Skeletal muscle tissue (tissue), 4 donors: ENCODE measurements around the gene LRIT1. TPM values are rescaled to one million over a fixed set of nuclear protein-coding genes. Genes with fewer than 3 reads are reported as not detected.

Source experiments
- H3K27ac ChIP-seq: one replicate; pipeline ENCODE4 v1.7.0; 2013; ENCODE audit warnings: mild to moderate bottlenecking, low read depth, low read length, inconsistent platforms
- H3K27me3 ChIP-seq, 3 donors: one replicate each; pipeline ENCODE4 v1.7.0; 2013; ENCODE audit warnings: low read length in 3 of 3; ENCODE audit not compliant: control insufficient read depth in 3 of 3, insufficient read depth in 3 of 3
- H3K36me3 ChIP-seq, 3 donors: one replicate each; pipeline ENCODE4 v1.7.0; 2013; ENCODE audit warnings: low read length in 3 of 3; ENCODE audit not compliant: control insufficient read depth in 3 of 3, insufficient read depth in 3 of 3
- H3K4me1 ChIP-seq, 3 donors: one replicate each; pipeline ENCODE4 v1.7.0; 2013; ENCODE audit warnings: low read length in 3 of 3, mild to moderate bottlenecking in 3 of 3; ENCODE audit not compliant: control insufficient read depth in 3 of 3, insufficient read depth in 3 of 3
- H3K4me3 ChIP-seq, 3 donors: one replicate each; pipeline ENCODE4 v1.7.0; 2013; ENCODE audit warnings: low read length in 3 of 3
- H3K9ac ChIP-seq, 3 donors: one replicate each; pipeline ENCODE4 v1.7.0; 2013; ENCODE audit warnings: low read length in 3 of 3, mild to moderate bottlenecking in 3 of 3, moderate library complexity in 2 of 3, low read depth in 1 of 3
- H3K9me3 ChIP-seq, 3 donors: one replicate each; pipeline ENCODE4 v1.7.0; 2013; ENCODE audit warnings: low read length in 3 of 3; ENCODE audit not compliant: control insufficient read depth in 3 of 3
- total RNA-seq: library from RNA; depleted of rRNA; stranded (reverse); fragments of >200 nt; gene quantifications from one replicate; pipeline ENCODE4 v1.2.3, GENCODE V29; 2014
- donor health status: Osteomylitis.

Gene LRIT1
- total RNA-seq, 1 donor from 2014 or later = not detected

- peaks cover 0 to 3% (median 0%) of the 10 kb centered on the region in 3 donors for H3K4me1 ChIP-seq
- no peaks in the 10 kb centered on the region for H3K36me3 ChIP-seq
- H3K9me3 ChIP-seq = no peaks in the 10 kb centered on the region
- H3K27ac ChIP-seq = no peak overlapping the region
- peaks cover 0 to 19% (median 0%) of the 10 kb centered on the region in 3 donors for H3K27me3 ChIP-seq
- H3K9ac ChIP-seq = no peak overlapping the region
- H3K4me3 ChIP-seq = no peak overlapping the region
These were observed 26.3 kb upstream of the LRIT1 start for GRCh38 chr10:84267503-84268126.

GRCh38 chr10:84265418-84265817, 24.1 kb upstream of the LRIT1 start:
- Histone ChIP-seq H3K36me3 (no peaks in the 10 kb centered on the region), H3K4me1 (peaks cover 0 to 3% (median 0%) of the 10 kb centered on the region in 3 donors), H3K4me3 (no peak overlapping the region), H3K27me3 (peaks cover 0 to 19% (median 6%) of the 10 kb centered on the region in 3 donors), H3K9ac (no peak overlapping the region), H3K27ac (no peak overlapping the region), H3K9me3 (no peaks in the 10 kb centered on the region)

- Histone ChIP-seq H3K27ac (no peak overlapping the region), H3K4me1 (peaks cover 0 to 3% (median 0%) of the 10 kb centered on the region in 3 donors), H3K4me3 (no peak overlapping the region), H3K9ac (no peak overlapping the region), H3K27me3 (peaks cover 0 to 19% (median 6%) of the 10 kb centered on the region in 3 donors), H3K36me3 (no peaks in the 10 kb centered on the region), H3K9me3 (no peaks in the 10 kb centered on the region)
These were observed 23.3 kb upstream of the LRIT1 start for GRCh38 chr10:84264611-84265141.

GRCh38 chr10:84263716-84264115, 22.4 kb upstream of the LRIT1 start:
- Histone ChIP-seq H3K27me3 (peaks cover 0 to 20% (median 6%) of the 10 kb centered on the region in 3 donors), H3K9ac (no peak overlapping the region), H3K36me3 (no peaks in the 10 kb centered on the region), H3K27ac (no peak overlapping the region), H3K9me3 (no peaks in the 10 kb centered on the region), H3K4me1 (peaks cover 0 to 3% (median 0%) of the 10 kb centered on the region in 3 donors), H3K4me3 (no peak overlapping the region)

- Histone ChIP-seq H3K9me3 (no peaks in the 10 kb centered on the region), H3K9ac (no peak overlapping the region), H3K27ac (no peak overlapping the region), H3K27me3 (peaks cover under 1 to 33% (median 9%) of the 10 kb centered on the region in 3 donors), H3K4me1 (peaks cover 0 to 3% (median 0%) of the 10 kb centered on the region in 3 donors), H3K4me3 (no peak overlapping the region), H3K36me3 (no peaks in the 10 kb centered on the region)
These were observed 21.0 kb upstream of the LRIT1 start for GRCh38 chr10:84262190-84262956.

- Histone ChIP-seq H3K4me3 (no peak overlapping the region), H3K9me3 (no peaks in the 10 kb centered on the region), H3K27me3 (peaks cover 9 to 36% (median 10%) of the 10 kb centered on the region in 3 donors), H3K4me1 (peaks cover 0 to 3% (median 0%) of the 10 kb centered on the region in 3 donors), H3K27ac (no peak overlapping the region), H3K9ac (no peak overlapping the region), H3K36me3 (no peaks in the 10 kb centered on the region)
These were observed 20.0 kb upstream of the LRIT1 start for GRCh38 chr10:84261236-84261915.

GRCh38 chr10:84258034-84258695, 16.8 kb upstream of the LRIT1 start:
- no peaks in the 10 kb centered on the region for H3K36me3 ChIP-seq
- H3K4me1 ChIP-seq = no peaks in the 10 kb centered on the region
- H3K9ac ChIP-seq = no peak overlapping the region
- no peak overlapping the region for H3K27ac ChIP-seq
- no peaks in the 10 kb centered on the region for H3K9me3 ChIP-seq
- no peak overlapping the region for H3K4me3 ChIP-seq
- H3K27me3 ChIP-seq = peaks cover 10 to 20% (median 11%) of the 10 kb centered on the region in 3 donors

GRCh38 chr10:84257343-84258020, 16.1 kb upstream of the LRIT1 start:
- H3K27me3 ChIP-seq = peaks cover 10 to 20% (median 11%) of the 10 kb centered on the region in 3 donors
- no peaks in the 10 kb centered on the region for H3K9me3 ChIP-seq
- H3K36me3 ChIP-seq = no peaks in the 10 kb centered on the region
- no peak overlapping the region for H3K4me3 ChIP-seq
- H3K4me1 ChIP-seq = no peaks in the 10 kb centered on the region
- H3K9ac ChIP-seq = no peak overlapping the region
- no peak overlapping the region for H3K27ac ChIP-seq
